Measurements from ENCODE around the gene SVIL. TPM values are rescaled to one million over a fixed set of nuclear protein-coding genes. Genes with fewer than 3 reads are reported as not detected.
"Not testable (repeated sequence)": the region's sequence is repeated elsewhere in the genome, so short reads cannot be mapped to it uniquely, and the experiment has no call there.

The SVIL gene
- total and polyA plus RNA-seq, 7 donors = 8.3 to 1,443 (median 637) TPM

DNA sequence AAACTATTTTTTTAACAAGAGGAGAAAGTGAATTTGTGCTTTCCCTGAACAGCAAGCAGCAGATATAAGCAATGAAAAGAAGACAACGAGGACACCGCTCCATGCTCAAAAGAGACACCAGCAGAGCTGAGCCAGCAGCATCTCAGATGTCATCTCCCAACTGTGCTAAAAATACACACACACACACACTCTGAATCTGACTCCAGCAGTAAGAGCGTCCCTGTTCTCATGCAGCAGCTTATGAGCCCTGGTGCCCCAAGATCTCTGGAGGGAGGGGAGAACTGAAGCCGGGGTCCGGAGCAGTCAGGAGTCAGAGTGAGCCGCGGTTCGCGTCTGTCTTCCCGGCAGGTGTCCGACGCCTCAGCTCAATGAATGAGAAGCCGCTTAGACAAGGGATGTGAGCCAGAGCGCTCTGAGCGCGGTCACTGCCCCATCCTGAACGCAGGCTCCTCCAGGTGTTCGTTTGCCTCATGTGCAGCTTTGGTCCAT is 49.2 kb downstream of the SVIL start:
- no peak for DNase-seq
- H3K9me3 ChIP-seq = no peaks in the 10 kb centered on the region
- TF ChIP-seq, protein P1, sequence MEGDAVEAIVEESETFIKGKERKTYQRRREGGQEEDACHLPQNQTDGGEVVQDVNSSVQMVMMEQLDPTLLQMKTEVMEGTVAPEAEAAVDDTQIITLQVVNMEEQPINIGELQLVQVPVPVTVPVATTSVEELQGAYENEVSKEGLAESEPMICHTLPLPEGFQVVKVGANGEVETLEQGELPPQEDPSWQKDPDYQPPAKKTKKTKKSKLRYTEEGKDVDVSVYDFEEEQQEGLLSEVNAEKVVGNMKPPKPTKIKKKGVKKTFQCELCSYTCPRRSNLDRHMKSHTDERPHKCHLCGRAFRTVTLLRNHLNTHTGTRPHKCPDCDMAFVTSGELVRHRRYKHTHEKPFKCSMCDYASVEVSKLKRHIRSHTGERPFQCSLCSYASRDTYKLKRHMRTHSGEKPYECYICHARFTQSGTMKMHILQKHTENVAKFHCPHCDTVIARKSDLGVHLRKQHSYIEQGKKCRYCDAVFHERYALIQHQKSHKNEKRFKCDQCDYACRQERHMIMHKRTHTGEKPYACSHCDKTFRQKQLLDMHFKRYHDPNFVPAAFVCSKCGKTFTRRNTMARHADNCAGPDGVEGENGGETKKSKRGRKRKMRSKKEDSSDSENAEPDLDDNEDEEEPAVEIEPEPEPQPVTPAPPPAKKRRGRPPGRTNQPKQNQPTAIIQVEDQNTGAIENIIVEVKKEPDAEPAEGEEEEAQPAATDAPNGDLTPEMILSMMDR (IDR thresholded peaks at IDR 0.05) = no peak
- TF ChIP-seq POLR2AphosphoS5 (IDR thresholded peaks at IDR 0.05) = peak in 1 of 4 donors; percentile 61
- H3K4me1 ChIP-seq = peaks cover 0 to 83% (median 73%) of the 10 kb centered on the region in 4 donors
- H3K27ac ChIP-seq = peak overlapping the region; percentile 61 to 78 (median 72)
- intact Hi-C loops (cut with DNase I) = no loop called here
- H3K27me3 ChIP-seq = no peaks in the 10 kb centered on the region
- 73 to 88% methylated on average over 18 of the region's 18 CpGs for WGBS, 2 donors
- no peak overlapping the region for H3K4me3 ChIP-seq
- peaks cover 0 to 23% (median 3%) of the 10 kb centered on the region in 4 donors for H3K36me3 ChIP-seq

DNA sequence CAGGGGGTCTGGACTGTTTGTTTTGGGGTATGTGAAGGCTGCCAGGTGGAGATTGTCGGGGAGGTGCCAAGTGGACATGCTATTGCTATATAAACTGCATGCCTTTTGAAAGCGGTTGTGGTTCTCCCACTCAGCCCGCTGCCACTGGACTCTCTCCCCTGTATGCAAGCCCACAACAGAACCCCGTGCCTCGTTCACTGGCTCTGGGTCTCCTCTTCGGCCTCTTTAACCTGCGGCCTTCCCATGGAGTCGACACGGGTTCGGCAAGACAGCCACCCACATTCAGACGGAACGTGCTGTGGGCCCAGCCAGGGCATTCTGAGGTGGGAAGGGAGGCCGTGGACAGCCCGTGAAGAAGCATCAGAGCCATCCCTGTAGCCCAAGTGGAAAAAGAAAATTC is 50.3 kb downstream of the SVIL start:
- TF ChIP-seq POLR2AphosphoS5 (IDR thresholded peaks at IDR 0.05) = peak in 1 of 4 donors; percentile 1
- TF ChIP-seq, protein P1 (IDR thresholded peaks at IDR 0.05) = no peak
- H3K4me1 ChIP-seq = peaks cover 0 to 74% (median 63%) of the 10 kb centered on the region in 4 donors
- H3K27me3 ChIP-seq = no peaks in the 10 kb centered on the region
- DNase-seq = no peak
- no peak overlapping the region for H3K4me3 ChIP-seq
- H3K27ac ChIP-seq = peak overlapping the region; percentile 61 to 78 (median 72)
- no peaks in the 10 kb centered on the region for H3K9me3 ChIP-seq
- WGBS, 2 donors = 95 to 96% methylated on average over 14 of the region's 14 CpGs
- H3K36me3 ChIP-seq = peaks cover 0 to 23% (median 4%) of the 10 kb centered on the region in 4 donors
- intact Hi-C loops (cut with DNase I) = no loop called here

DNA sequence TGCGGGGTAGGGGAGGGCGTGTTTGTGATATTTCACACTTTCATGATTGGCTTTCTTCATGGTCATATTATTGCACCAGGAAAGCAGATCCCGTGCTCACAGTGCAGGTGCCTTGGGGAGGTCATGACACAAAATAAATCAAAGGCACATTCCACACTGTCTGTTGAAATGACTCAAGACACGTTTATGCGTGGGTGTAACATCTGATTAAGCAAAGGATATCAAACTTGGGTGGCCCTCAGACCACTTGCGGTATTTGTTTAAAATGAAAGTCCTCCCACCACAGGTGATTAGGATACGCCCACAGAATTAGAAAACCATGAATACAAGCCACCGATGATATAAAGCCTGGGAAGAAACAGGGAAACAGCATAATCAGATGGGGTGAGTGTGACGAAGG is 51.1 kb downstream of the SVIL start:
- intact Hi-C loops (cut with DNase I) = no loop called here
- no peak for TF ChIP-seq POLR2A (IDR thresholded peaks at IDR 0.05)
- no peak for TF ChIP-seq POLR2AphosphoS5 (IDR thresholded peaks at IDR 0.05)
- no peak for TF ChIP-seq EP300 (IDR thresholded peaks at IDR 0.05)
- TF ChIP-seq, protein P1 (IDR thresholded peaks at IDR 0.05) = no peak
- no peak for DNase-seq
- no peaks in the 10 kb centered on the region for H3K9me3 ChIP-seq
- 79 to 80% methylated on average over 9 of the region's 9 CpGs for WGBS, 2 donors
- peaks cover 0 to 23% (median 8%) of the 10 kb centered on the region in 4 donors for H3K36me3 ChIP-seq
- H3K27me3 ChIP-seq = no peaks in the 10 kb centered on the region
- H3K27ac ChIP-seq = peak overlapping the region; percentile 61 to 78 (median 72)
- H3K4me3 ChIP-seq = no peak overlapping the region
- H3K4me1 ChIP-seq = peaks cover 0 to 69% (median 55%) of the 10 kb centered on the region in 4 donors

DNA sequence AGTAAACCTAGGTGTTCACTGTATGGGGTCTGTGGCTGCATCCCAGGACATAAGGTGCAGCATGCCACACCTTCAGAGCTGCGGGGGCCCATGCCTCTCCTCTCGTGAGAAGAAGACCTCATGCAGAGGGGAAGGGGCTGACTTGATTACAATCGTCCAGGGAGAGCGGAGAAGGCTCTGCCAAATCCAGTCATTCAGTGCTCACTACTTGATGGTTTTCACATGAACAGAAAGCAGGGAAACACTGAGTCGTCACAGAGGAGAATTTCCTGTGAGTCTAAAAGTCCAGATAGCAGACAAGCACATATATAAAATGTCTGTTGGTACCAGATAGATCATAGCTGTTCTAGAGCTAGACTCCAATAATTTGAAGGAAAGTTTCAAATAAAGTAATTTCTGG is 52.0 kb downstream of the SVIL start:
- DNase-seq; H3K27me3 ChIP-seq; H3K4me3 ChIP-seq; intact Hi-C loops (cut with DNase I); H3K9me3 ChIP-seq: not testable (repeated sequence)
- Histone ChIP-seq H3K36me3 (peaks cover 0 to 31% (median 8%) of the 10 kb centered on the region in 4 donors), H3K4me1 (peaks cover 0 to 70% (median 48%) of the 10 kb centered on the region in 4 donors), H3K27ac (peak overlapping the region; percentile 61 to 78 (median 72))
- 52 to 89% methylated on average over 5 of the region's 5 CpGs for WGBS, 2 donors

DNA sequence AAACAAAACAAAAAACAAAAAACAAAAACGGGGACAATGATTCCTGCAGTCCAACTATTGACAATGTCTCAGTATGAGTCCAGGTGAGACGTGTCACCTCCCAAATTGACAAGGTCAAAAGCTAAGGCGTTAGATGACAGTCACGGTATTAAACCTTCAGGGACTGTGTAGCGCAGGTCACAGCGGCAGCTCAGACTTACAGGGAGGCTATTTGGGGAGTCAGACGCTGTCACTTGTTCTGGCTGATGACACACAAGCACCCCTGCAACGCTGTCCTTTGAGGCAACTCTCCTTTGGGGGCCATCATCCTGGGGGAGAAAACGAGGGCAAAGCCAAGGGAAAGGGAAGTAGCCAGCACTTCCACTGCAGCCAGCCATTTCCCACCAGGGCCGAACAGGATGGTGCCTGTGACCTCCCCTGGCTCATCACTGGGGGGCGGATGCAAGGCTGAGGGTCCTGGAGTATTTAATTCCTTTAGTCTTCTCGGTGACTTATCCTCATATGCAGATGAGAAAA is 55.3 kb downstream of the SVIL start:
- Histone ChIP-seq H3K27ac (peak overlapping the region in 2 of 4 donors; percentile 21 to 75), H3K9me3 (no peaks in the 10 kb centered on the region), H3K27me3 (no peaks in the 10 kb centered on the region), H3K4me1 (peaks cover 0 to 54% (median 38%) of the 10 kb centered on the region in 4 donors), H3K4me3 (no peak overlapping the region), H3K36me3 (peaks cover 0 to 52% (median 14%) of the 10 kb centered on the region in 4 donors)
- TF ChIP-seq, protein P1 (IDR thresholded peaks at IDR 0.05) = no peak
- peak in 2 of 4 donors; percentile 15 to 30 for TF ChIP-seq POLR2AphosphoS5 (IDR thresholded peaks at IDR 0.05)
- 89% methylated on average over 12 of the region's 12 CpGs for WGBS, 2 donors
- intact Hi-C loops (cut with DNase I) = no loop called here
- no peak for DNase-seq
